ENCODE results near the gene GSTT2.
"Not testable (repeated sequence)": the region's sequence is repeated elsewhere in the genome, so short reads cannot be mapped to it uniquely, and the experiment has no call there.

GSTT2 gene

DNA sequence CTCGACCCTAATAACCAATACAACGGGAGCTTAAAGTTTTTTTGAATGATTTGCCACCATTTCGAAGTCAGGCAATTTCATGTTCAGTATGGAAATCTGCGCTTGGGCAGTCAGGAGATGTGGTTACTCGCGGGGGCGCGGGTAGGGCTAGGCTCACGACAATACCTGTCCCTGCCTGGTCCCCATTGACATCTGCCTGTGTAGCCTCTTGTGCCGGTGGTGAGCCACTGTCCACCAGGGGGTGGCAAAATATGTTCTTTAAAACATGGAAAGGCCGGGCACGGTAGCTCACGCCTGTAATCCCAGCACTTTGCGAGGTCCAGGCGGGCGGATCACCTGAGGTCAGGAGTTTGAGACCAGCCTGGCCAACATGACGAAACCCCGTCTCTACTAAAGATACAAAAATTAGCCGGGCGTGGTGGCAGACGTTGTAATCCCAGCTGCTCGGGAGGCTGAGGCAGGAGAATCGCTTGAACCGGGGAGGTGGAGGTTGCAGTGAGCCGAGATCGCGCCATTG, 5.0 kb upstream of the GSTT2 start:
- DNase-seq (ENCODE audit: low read depth): not testable (repeated sequence)

DNA sequence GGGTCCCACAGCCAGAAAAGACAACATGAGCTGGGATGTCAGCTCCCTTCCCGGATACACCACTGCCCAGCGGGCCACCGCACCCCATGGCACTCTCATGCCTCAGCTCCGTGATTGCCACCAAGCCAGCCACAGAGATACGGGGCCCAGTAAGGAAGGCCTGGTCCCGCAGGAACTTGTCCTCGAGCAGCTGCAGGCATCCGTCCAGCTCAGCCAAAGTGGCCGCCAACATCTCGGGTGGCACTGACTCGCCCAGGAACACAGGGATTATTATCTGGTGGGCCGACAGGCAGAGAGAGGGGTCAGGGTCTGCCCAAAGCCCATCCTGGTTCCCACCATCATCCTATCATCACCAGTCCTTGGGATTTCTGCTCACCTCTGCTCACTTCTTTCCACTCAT, 2.6 kb upstream of the GSTT2 start:
- DNase-seq (ENCODE audit: low read depth): not testable (repeated sequence)

DNA sequence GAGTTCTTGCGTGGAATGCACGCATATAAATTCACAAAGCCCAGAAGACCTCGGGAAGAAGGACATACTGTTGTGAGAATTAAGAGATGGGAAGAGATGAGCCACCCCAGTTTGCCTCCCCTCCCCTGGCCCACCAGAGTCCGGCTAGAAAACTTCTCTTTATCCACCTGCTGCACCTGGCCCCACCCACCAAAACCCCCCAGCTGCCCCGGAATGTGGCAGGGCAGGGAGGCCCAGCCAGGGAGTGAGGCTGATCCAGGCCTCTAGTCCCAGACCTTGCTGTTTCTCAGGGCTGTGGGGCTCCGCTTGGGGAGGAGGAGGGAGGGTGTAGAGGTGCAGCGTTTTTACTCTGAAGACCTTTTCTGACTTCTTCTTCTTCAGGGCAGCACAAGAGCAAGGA, 633 bp downstream of the GSTT2 start:
- DNase-seq (ENCODE audit: low read depth): not testable (repeated sequence)

DNA sequence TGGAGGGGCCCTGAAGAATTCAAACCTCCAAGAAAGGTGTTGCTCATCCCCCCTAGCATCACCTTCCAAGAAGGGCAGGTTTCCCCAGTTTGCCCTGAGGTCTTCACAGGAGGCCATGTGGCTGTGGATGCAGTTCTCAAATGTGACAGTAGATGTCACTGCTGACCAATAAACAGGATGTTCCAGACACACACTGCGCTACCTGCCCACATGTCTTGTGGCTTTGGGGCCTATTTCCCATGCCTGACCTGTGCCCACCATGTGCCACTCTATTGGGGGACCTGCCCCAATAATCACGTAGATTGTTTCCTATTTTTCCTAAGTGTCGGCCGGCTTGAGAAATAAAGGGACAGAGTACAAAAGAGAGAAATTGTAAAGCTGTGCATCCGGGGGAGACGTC, 4.5 kb downstream of the GSTT2 start:
- DNase-seq (ENCODE audit: low read depth): no peak

DNA sequence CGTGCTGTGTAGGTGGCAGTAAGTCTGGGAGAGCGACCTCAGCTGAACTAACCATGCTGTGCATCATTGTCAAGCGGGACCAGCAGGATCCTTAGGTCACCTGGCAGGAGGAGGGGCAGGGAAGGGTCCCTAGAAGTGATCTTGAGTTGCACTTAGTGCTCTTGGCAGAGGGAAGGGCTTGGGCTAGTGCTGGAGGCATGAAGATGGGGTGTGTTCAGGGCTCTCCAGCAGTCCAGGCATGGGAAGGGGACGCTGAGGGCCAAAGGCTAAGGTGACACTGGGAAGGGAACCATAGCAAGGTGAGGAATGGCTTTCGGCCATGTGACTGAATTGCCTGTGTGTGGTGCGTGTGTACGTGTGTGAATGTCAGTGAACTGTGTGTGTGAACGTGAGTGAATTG, 6.2 kb downstream of the GSTT2 start:
- not testable (repeated sequence) for DNase-seq (ENCODE audit: low read depth)

DNA sequence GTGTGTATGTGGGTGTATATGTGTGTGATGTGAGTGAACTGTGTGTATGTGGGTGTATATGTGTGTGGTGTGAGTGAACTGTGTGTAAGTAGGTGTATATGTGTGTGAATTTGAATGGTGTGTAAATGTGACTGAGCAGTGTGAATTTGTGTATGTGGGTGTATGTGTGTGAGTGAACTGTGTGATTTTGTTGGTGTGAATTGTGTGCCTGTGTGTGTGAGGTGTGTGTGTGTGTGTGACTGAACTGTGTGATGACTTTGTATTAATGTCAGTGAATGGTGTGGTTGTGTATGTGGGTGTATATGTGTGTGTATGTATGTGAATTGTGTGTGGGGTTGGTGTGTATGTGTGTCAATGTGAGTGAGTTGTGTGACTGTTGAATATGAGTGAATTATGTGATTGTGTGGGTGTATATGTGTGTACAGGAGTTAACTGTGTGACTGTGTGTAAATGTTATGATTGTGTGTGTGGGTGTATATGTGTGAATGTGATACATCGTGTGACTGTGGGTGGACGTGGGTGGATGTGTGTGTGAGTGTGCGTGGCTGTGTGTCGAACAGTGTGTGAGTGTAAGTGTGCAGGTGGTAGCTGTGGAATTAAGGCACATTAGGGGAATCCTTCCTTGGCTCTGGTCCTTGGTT, 6.7 kb downstream of the GSTT2 start:
- DNase-seq (ENCODE audit: low read depth): not testable (repeated sequence)

DNA sequence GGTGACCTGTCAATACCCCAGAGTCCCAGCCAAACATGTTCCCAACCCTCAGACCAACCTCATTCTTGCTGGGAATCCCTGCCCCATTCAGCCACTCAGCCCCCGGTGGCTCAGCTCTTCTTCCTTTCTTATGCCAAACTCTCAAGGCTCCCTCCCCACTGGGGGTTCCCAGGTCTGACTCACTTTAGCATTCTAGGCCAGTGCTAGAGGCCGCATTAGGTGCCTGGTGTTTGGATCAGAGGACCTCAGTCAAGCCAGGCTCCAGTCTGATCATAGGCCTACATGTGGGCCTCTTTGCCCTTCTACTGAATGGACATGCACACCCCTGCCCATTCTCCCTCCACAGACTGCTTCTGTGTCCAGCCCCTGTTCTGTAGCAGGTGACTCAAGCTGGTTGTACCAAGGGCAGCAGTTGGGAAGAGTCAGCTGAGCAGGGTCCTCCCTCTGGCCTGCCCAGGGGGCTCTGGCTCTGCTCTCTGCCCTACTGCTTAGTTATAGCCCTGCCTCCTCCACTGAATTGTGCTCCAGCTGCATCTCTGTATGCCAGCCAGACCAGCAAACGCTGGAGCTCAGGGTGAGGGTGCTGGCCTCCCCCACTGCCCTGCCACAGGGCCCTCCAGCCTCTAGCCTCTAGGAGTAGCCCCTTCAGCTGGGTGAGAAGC, 9.8 kb downstream of the GSTT2 start:
- not testable (repeated sequence) for DNase-seq (ENCODE audit: low read depth)

DNA sequence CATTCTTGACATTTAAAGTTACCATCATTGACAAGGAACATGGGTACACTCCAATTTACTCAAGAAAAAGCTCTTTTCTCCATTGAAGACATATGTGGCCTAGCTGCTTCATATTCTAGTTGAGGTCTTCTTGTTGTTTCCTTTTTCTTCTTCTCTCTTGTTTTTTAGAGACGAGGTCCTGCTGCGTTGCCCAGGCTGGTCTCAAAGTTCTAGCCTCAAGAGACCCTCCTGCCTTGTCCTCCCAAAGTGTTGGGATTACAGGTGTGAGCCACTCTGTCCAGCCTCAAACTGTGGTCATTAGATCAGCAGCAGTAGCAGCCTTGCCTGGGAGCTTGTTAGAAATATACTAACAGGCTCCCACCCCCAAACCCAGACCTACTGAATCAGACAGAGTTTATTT, 13.1 kb downstream of the GSTT2 start:
- DNase-seq (ENCODE audit: low read depth): not testable (repeated sequence)

DNA sequence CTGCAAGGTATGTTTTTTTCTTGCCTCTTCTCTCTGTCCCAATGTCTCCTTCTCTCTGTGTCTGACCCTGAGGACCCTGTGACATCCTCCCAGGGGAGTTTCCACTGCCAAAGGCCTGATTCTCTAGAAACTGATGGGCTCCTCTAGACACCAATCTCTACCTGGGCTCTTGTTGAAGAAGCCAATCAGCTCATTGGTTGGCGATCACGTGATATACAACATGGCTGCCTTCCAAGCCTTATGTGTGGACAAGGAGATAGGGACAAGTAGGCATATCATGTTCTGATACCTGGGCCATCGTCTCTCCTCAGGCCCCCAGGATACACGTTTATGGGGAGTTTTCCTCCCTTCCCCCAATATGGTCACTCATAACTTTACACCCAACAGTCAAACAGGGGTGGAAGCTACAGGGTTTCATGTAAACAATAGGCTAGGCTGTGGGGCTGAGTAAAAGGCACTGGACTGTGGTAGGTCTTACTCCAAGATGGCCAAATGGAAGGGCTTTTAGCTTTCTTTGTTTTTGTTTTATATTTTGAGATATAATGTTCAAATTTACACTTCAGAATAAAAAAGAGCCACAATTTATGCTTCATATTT, 13.7 kb downstream of the GSTT2 start:
- DNase-seq (ENCODE audit: low read depth): not testable (repeated sequence)

DNA sequence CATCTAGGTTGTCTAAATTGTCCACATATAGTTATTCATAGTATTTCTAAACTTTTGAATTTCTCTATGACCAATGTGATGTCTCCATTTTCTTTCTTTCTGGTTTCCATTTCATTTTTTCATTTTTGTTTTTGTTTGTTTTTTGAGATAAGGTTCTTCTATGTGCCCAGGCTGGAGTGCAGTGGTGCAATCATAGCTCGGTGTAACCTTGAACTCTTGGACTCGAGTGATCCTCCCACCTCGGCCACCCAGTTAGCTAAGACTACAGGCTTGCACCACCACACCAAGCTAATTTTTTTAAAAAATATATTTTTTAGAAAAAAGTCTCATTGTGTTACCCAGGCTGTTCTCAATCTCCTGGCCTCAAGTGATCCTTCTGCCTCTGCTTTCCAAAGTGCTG, 17.2 kb downstream of the GSTT2 start:
- no peak for DNase-seq (ENCODE audit: low read depth)

DNA sequence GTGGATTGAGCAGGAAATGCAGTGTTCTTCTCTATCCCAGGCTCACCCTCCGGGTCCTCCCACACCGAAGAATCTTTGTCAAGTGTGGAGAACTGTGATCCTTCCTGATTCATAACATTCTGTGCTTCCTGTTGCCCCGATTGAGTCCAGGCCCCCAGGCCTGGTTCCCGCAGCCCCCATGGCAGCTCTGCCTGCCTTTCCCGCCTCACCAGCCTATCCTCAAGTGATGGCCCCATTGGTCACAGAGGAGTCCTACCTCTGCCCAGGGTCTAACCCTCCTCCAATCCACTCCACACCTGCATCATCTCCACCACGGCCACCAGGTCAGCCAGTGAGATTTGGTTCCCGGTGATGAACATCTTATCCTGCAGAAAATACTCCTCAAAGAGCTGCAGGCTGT, 19.8 kb downstream of the GSTT2 start:
- not testable (repeated sequence) for DNase-seq (ENCODE audit: low read depth)

DNA sequence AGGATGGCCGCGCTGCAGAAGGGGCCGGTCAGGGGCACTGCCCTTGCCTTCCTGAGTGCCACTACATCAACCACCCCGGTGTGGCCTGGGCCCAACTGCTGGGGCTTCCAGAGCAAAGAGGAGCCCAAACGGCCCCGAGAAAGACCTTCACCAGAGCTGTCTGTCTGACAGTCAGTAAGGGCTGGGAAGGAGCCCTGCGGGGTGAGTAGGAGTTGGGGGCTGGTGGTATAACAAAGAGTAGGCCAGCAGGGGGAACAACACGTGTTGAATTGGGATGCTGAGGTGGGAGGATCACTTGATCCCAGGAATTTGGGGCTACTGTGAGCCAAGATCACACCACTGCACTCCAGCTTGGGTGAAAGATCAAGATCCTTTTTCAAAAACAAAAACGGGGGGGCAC, 21.4 kb downstream of the GSTT2 start:
- DNase-seq (ENCODE audit: low read depth): no peak

DNA sequence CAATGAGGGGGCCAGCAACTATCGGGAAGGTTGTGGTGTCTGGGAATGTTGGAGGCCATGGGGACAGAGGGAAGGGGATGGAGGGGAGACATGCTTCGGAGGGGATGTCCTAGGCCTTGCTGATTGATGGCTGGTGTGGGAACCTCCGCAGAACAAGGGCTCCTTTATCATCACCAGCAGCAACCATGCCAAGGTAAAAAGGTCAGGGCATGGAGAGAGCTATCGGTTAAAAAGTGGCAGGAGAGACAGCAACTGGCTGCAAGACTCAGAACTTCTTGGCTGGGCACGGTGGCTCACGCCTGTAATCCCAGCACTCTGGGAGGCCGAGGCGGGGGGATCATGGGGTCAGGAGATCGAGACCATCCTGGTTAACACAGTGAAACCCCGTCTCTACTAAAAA, 22.3 kb downstream of the GSTT2 start:
- no peak for DNase-seq (ENCODE audit: low read depth)

DNA sequence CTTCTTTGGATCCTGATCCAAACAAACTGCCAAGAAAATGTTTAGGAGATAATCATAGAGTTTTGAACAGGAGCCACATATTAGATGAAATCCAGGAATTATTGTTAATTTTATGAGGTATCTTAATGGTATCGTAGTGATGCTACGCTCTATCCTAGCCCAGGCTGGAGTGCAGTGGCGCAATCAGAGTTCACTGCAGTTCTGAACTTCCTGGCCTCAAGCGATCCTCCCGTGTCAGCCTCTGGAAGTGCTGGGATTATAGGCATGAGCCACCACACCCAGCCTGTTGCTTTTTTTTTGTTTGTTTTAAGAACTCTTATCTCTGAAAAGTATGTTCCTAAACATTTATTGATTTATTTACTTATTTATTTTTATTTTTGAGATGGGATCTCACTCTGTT, 22.9 kb downstream of the GSTT2 start:
- DNase-seq (ENCODE audit: low read depth): no peak

DNA sequence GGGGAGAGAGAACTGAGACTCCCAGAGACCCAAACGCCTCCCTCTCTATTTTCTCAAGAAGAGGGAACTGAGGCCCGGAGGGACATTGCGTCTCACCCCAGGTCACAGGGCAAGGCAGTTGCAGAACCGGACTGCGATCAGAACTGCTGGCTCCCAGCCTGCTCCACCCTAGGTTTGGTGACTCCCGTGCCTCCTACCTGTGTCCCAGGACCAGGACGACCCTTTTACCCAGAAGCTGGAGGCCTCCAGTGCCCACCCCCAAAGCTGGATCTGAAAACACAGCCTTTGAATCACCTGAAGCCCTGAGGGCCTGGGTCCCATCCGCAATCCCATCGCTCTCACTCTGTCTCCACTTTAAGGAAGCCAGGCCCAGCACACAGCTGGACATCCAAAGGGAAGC, 24.0 kb downstream of the GSTT2 start:
- no peak for DNase-seq (ENCODE audit: low read depth)

DNA sequence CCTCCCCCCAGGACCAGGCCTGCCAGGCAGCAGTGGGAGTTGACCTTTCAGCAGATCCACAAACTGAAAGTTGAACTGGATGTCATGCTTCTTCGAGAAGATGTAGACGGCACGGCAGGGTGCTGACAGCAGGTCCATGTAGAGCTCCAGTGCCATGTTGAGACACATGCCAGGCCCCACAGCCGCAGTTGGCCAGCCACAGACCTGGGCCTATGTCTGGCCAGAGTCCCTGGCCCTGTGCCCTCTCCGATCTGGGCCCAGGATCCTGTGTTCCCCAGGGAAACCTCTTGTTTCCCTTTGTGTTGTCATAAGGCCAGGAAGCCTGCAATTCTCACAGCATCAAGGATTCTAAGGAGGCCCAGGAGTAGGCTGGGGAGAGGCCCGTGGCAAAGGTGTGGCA, 25.3 kb downstream of the GSTT2 start, which contains the start of gene GSTT4:
TSS of gene GSTT4 (minus strand) at position 253 of the 400 bp plus-strand sequence. CDS start at position 156, 97 bp downstream.
- no peak for DNase-seq (ENCODE audit: low read depth)

DNA sequence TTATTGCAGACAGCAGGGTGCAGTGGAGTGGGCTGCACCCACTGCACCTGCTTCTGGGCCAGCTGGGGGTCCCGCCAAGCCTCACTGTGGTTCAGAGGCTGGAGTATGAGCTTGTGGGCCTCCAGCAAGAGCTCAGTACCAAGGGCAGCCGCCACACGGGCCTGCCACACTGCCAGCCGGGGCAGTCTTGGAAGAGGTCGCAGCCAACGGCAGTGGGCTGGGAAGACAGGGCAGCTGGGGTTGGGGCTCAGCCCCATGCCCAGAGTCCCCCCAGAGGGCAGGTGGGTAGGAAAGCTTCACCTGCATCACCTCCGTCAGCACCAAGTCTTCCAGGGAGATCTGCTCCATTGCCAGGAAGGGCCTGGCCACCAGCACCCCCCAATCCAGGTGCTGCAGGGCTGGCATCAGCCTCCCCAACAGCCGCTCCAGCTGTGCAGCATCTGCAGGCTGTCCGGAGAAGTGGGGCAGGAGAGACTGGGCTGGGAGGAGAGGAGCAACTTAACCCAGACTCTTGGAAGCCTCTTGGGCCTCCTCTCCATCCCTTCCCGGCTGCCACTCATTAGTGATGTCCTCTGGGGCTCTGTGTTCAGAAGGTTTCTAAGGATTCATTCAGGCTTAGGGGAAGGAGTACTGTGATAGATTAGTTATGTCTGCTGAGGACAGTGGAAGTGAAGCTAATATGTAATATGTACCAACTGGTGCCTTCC, 26.4 kb downstream of the GSTT2 start:
- no peak for DNase-seq (ENCODE audit: low read depth)

DNA sequence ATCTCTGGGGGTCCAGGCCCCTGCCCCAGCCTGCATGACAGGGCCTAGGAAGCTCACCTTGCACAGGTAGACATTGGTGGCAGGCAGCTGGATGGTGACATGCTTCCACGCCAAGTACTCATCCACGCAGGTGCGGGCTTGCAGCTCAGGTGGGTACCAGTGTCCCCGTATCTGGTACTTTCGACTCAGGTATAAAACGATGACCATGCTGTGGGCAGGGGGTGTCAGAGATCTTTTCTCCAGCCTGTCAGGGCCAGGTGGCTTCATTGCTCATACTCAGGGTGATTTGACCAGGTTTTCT, 26.9 kb downstream of the GSTT2 start:
- no peak for DNase-seq (ENCODE audit: low read depth)

DNA sequence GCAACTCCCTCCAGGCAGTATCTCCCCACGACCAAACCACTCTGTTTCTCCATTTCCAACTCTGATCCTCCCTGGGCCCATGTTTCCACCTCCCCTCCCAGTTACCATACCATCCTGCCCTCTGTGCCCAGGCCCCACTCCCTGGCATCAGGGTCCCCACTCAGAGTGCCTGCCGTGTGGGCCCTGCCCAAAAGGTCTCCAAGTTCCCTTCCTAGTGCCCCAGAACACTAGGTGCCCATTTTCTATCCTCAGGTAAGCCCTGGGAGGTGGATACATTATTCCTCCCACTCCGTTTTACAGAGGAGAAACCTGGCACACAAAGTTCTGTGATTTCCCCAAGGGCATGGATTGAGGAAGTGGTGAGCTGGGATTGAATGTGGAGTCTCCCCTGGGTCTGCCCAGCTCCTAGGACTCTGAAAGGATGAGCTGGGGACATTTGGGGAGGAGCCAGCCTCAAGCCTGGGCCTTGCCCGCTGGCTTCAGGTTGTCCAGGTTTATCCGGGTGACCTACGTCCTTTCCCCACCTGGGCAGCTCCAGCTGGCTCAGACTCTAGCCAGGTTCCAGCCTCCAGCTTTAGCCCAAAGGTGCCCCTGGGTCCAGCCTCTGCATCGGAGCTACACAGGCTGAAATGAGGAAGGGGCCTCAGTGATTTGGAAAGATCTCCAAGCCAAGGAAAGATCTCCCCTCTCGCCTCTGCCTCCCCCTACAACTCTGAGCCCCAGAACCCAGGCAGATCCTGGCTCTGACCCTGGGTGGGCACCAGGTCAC, 27.5 kb downstream of the GSTT2 start:
- no peak for DNase-seq (ENCODE audit: low read depth)

DNA sequence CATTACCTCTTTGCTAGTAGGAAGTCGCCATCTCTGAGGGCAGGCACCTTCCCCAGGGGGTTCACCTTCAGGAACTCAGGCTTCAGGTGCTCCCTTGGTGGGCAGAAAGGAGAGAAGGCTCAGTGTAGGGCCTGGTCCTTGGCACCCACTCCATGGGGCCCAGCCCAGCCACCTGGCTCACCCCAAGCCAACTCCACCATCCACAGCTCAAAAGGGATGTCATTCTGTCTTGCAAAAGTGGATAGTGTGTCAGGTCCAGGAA, 28.0 kb downstream of the GSTT2 start:
- DNase-seq (ENCODE audit: low read depth): no peak

DNA sequence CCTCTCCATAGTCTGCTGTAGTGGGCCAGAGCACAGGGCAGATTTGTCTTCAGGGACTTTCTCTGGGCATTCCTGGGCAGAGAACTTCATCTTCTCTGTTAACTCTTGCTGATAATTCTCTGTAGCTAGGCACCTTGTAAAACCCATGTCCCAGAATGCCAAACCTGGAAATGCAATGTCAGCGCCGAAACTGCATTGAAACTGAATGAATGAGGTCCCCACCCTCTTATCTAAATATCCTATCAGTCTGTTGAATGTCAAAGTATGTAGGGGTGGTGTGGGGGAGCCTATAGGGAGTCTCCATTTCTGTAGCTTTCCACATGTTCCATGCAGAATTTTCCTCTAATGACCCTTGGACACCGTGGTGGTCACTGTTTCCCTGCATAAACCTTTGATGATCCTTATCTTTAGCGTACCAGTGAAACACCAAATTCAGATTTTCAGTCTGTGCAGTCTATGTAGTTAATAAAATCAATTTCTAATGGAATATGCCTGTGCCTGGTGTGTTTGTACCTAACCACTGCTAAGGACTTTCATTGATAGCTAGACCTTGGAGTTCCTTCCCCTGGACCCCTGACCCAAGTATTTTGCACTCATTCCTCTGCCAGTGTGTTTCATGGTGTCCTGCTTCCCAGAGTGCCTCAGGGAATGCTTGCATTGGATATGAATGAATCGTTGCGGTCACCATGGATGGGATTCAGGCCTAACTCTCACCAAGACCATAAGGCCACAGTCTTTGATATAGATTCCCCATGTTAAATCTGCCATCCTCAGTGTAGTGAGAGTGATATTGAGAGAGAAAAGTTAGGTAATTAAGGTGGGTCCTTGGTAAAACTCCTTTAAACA, 28.7 kb downstream of the GSTT2 start:
- DNase-seq (ENCODE audit: low read depth): no peak
